ENCODE results near the gene MOK.

Gene MOK

DNA sequence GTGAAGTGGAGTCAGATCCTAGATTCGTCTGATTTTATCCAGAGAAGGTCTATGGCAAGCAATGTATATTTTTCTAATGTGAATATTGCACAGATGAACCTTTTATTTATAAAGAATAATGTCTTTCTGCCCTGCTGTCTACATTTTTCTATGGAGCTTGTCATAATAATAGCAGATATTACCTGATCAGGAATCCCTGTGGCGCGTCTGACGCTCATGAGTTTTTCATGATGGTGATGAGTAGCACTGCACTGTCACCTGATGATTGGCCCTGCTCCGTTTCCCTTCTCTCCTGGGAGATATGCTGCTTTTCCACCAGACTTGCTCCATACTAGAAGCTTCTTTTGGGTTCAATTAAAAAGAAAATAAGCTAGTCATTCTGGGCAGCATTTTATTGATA lies 37.3 kb upstream of the MOK start:
- Histone ChIP-seq H3K9ac (ENCODE audit: low read length) (no peak overlapping the region), H3K4me1 (ENCODE audit: low read length) (no peaks in the 10 kb centered on the region), H3K4me2 (ENCODE audit: low read depth, low read length) (no peak overlapping the region), H2AFZ (ENCODE audit: low read length) (no peak overlapping the region), H3K9me2 (replicated peaks; ENCODE audit: insufficient read depth, low read length) (no peaks in the 10 kb centered on the region), H3K9me3 (replicated peaks; ENCODE audit: insufficient read depth, low read length) (no peaks in the 10 kb centered on the region), H3K27ac (ENCODE audit: low read length) (no peak overlapping the region), H3K36me3 (replicated peaks; ENCODE audit: insufficient read depth, low read length) (no peaks in the 10 kb centered on the region), H3K4me3 (ENCODE audit: low read length) (no peak overlapping the region), H3F3A (ENCODE audit: insufficient read depth, low read length) (no peaks in the 10 kb centered on the region), H3K79me2 (ENCODE audit: low read length) (no peaks in the 10 kb centered on the region), H4K20me1 (ENCODE audit: insufficient read depth, low read length) (no peaks in the 10 kb centered on the region), H3K27me3 (replicated peaks; ENCODE audit: insufficient read depth, low read length) (no peaks in the 10 kb centered on the region)
- DNase-seq: no peak
- TF ChIP-seq EZH2 (optimal IDR thresholded peaks at IDR 0.05; ENCODE audit: low read depth, low read length) (no peak), EZH2phosphoT487 (IDR thresholded peaks at IDR 0.05; ENCODE audit: low read length) (no peak)
- TF ChIP-seq, protein P1, sequence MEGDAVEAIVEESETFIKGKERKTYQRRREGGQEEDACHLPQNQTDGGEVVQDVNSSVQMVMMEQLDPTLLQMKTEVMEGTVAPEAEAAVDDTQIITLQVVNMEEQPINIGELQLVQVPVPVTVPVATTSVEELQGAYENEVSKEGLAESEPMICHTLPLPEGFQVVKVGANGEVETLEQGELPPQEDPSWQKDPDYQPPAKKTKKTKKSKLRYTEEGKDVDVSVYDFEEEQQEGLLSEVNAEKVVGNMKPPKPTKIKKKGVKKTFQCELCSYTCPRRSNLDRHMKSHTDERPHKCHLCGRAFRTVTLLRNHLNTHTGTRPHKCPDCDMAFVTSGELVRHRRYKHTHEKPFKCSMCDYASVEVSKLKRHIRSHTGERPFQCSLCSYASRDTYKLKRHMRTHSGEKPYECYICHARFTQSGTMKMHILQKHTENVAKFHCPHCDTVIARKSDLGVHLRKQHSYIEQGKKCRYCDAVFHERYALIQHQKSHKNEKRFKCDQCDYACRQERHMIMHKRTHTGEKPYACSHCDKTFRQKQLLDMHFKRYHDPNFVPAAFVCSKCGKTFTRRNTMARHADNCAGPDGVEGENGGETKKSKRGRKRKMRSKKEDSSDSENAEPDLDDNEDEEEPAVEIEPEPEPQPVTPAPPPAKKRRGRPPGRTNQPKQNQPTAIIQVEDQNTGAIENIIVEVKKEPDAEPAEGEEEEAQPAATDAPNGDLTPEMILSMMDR (IDR thresholded peaks at IDR 0.05; ENCODE audit: low read length): no peak

DNA sequence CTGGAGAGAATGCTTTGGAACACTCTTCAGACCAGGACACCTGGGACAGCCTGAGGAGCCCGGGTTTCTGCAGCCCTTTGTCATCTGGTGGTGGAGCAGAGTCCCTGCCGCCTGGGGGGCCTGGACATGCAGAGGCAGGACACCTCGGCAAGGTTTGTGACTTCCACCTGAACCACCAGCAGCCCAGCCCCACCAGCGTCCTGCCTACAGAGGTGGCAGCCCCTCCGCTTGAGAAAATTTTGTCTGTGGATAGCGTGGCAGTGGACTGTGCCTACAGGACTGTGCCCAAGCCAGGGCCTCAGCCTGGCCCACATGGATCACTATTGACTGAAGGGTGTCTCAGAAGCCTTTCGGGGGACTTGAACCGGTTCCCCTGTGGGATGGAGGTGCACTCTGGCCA lies 36.6 kb upstream of the MOK start:
- TF ChIP-seq EZH2 (optimal IDR thresholded peaks at IDR 0.05; ENCODE audit: low read depth, low read length): no peak
- TF ChIP-seq EZH2phosphoT487 (IDR thresholded peaks at IDR 0.05; ENCODE audit: low read length): no peak
- no peak overlapping the region for H2AFZ ChIP-seq (ENCODE audit: low read length)
- H3K4me2 ChIP-seq (ENCODE audit: low read depth, low read length): no peak overlapping the region
- no peaks in the 10 kb centered on the region for H3K9me2 ChIP-seq (replicated peaks; ENCODE audit: insufficient read depth, low read length)
- H3K9ac ChIP-seq (ENCODE audit: low read length): no peak overlapping the region
- H3K4me3 ChIP-seq (ENCODE audit: low read length): no peak overlapping the region
- H3K36me3 ChIP-seq (replicated peaks; ENCODE audit: insufficient read depth, low read length): no peaks in the 10 kb centered on the region
- no peaks in the 10 kb centered on the region for H3K27me3 ChIP-seq (replicated peaks; ENCODE audit: insufficient read depth, low read length)
- H3K4me1 ChIP-seq (ENCODE audit: low read length): no peaks in the 10 kb centered on the region
- no peaks in the 10 kb centered on the region for H3K9me3 ChIP-seq (replicated peaks; ENCODE audit: insufficient read depth, low read length)
- H4K20me1 ChIP-seq (ENCODE audit: insufficient read depth, low read length): no peaks in the 10 kb centered on the region
- no peak for DNase-seq
- H3K79me2 ChIP-seq (ENCODE audit: low read length): no peaks in the 10 kb centered on the region
- no peak overlapping the region for H3K27ac ChIP-seq (ENCODE audit: low read length)
- no peaks in the 10 kb centered on the region for H3F3A ChIP-seq (ENCODE audit: insufficient read depth, low read length)

DNA sequence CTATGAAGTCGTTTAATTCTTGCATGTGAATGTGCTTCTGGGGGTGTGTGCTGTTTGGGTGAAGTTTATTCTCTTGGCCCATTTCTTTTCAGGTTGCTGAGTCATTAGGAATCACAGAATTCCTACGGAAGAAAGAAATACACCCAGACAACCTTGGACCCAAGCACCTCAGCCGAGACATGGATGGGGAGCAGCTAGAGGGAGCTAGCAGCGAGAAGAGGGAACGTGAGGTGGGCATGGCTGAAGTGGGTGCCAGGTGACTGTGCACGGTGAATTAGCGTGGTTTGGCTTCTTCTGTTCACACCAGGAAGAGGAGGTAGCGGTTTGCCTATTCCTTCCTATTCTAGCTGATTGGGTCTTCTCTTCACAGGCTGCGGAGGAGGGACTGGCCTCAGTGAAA lies 33.8 kb upstream of the MOK start:
- Histone ChIP-seq H3K27ac (ENCODE audit: low read length) (no peak overlapping the region), H3K9me3 (replicated peaks; ENCODE audit: insufficient read depth, low read length) (no peaks in the 10 kb centered on the region), H3K79me2 (ENCODE audit: low read length) (no peaks in the 10 kb centered on the region), H3K4me1 (ENCODE audit: low read length) (no peaks in the 10 kb centered on the region), H4K20me1 (ENCODE audit: insufficient read depth, low read length) (no peaks in the 10 kb centered on the region), H3K4me3 (ENCODE audit: low read length) (no peak overlapping the region), H3K9ac (ENCODE audit: low read length) (no peak overlapping the region), H3K36me3 (replicated peaks; ENCODE audit: insufficient read depth, low read length) (no peaks in the 10 kb centered on the region), H3K27me3 (replicated peaks; ENCODE audit: insufficient read depth, low read length) (no peaks in the 10 kb centered on the region), H3F3A (ENCODE audit: insufficient read depth, low read length) (no peaks in the 10 kb centered on the region), H3K4me2 (ENCODE audit: low read depth, low read length) (no peak overlapping the region), H2AFZ (ENCODE audit: low read length) (no peak overlapping the region), H3K9me2 (replicated peaks; ENCODE audit: insufficient read depth, low read length) (no peaks in the 10 kb centered on the region)
- TF ChIP-seq EZH2phosphoT487 (IDR thresholded peaks at IDR 0.05; ENCODE audit: low read length) (no peak), EZH2 (optimal IDR thresholded peaks at IDR 0.05; ENCODE audit: low read depth, low read length) (no peak)
- TF ChIP-seq, protein P1 (IDR thresholded peaks at IDR 0.05; ENCODE audit: low read length): no peak
- DNase-seq: no peak

DNA sequence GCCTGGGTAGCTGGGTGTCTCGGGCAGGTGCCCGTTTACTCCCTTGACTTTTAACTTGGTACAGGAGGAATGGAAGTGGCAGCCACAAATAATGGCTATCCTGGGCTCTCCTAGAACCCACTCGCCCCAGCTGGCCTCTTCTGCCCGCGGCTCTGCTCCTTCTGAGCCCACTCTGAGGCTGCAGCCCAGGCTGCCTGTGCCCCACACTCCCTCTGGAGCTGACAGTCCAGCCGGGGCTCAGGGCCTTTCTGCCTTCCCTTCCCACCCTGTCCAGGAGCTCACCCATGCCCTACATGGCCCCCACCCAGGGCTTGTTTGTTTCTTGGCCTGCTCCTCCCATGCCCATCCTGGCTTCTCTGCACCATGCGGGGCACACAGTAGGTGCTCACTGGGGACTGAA lies 30.2 kb upstream of the MOK start:
- no peaks in the 10 kb centered on the region for H3K36me3 ChIP-seq (replicated peaks; ENCODE audit: insufficient read depth, low read length)

More for the DNA sequence above, 30.2 kb upstream of the MOK start:
- H3K27ac ChIP-seq (ENCODE audit: low read length): no peak overlapping the region
- DNase-seq: no peak
- H3K9me2 ChIP-seq (replicated peaks; ENCODE audit: insufficient read depth, low read length): no peaks in the 10 kb centered on the region
- H4K20me1 ChIP-seq (ENCODE audit: insufficient read depth, low read length): no peaks in the 10 kb centered on the region
- no peak overlapping the region for H3K4me2 ChIP-seq (ENCODE audit: low read depth, low read length)
- H3F3A ChIP-seq (ENCODE audit: insufficient read depth, low read length): no peaks in the 10 kb centered on the region
- H3K79me2 ChIP-seq (ENCODE audit: low read length): no peaks in the 10 kb centered on the region
- H3K4me3 ChIP-seq (ENCODE audit: low read length): no peak overlapping the region
- no peak overlapping the region for H3K9ac ChIP-seq (ENCODE audit: low read length)
- TF ChIP-seq, protein P1 (IDR thresholded peaks at IDR 0.05; ENCODE audit: low read length): no peak
- TF ChIP-seq EZH2phosphoT487 (IDR thresholded peaks at IDR 0.05; ENCODE audit: low read length) (no peak), EZH2 (optimal IDR thresholded peaks at IDR 0.05; ENCODE audit: low read depth, low read length) (no peak)
- no peaks in the 10 kb centered on the region for H3K9me3 ChIP-seq (replicated peaks; ENCODE audit: insufficient read depth, low read length)
- no peaks in the 10 kb centered on the region for H3K27me3 ChIP-seq (replicated peaks; ENCODE audit: insufficient read depth, low read length)
- H3K4me1 ChIP-seq (ENCODE audit: low read length): no peaks in the 10 kb centered on the region
- no peak overlapping the region for H2AFZ ChIP-seq (ENCODE audit: low read length)

Data from MM.1S (cell line).